ENCODE measurements around the gene GRK6. TPM values are rescaled to one million over a fixed set of nuclear protein-coding genes. Genes with fewer than 3 reads are reported as not detected.

The GRK6 gene
- total RNA-seq, 1 experiment from 2014 or later: 75.2 TPM

- Mint-ChIP-seq H3K4me1 (peaks cover 18 to 29% of the 10 kb centered on the region in 2 experiments), H3K9me3 (no peaks in the 10 kb centered on the region), H3K4me3 (peak overlapping the region; percentile 77 to 85), H3K27me3 (ENCODE audit: low read depth) (peaks cover 5% of the 10 kb centered on the region; the same call in 1 of the 2 replicates), H3K36me3 (ENCODE audit: insufficient read depth in 1 of 3, low read depth in 3 of 3) (peaks cover 2 to 22% (median 20%) of the 10 kb centered on the region in 3 experiments; a peak in 6 of 7 replicates), H3K27ac (no peak overlapping the region)
- no peak overlapping the region for H3K18ac ChIP-seq (ENCODE audit: insufficient read length, low read depth, low read length)
- H4K91ac ChIP-seq (ENCODE audit: insufficient read length, low read depth, low read length): no peak overlapping the region
- no peak overlapping the region for H4K5ac ChIP-seq (ENCODE audit: insufficient read length, low read depth, low read length)
- peak overlapping the region; percentile 71 for H3K9ac ChIP-seq (ENCODE audit: extremely low read depth, insufficient read length, low read length)
- peaks cover 2% of the 10 kb centered on the region for H4K20me1 ChIP-seq (ENCODE audit: control insufficient read depth, insufficient read depth, insufficient read length)
- H2BK120ac ChIP-seq (ENCODE audit: low read depth, low read length, poor library complexity, severe bottlenecking): no peak overlapping the region
- no peak overlapping the region for H3K56ac ChIP-seq (ENCODE audit: insufficient read length, low read depth, low read length)
- no peak overlapping the region for H2BK15ac ChIP-seq (ENCODE audit: low read depth, low read length)
- WGBS (ENCODE audit: extremely low coverage, insufficient read length, low lambda C conversion rate): no CpG with 5 or more reads among the region's 11 CpGs
- H3K4ac ChIP-seq (ENCODE audit: low read depth, low read length): no peak overlapping the region
- no peak overlapping the region for H2BK5ac ChIP-seq (ENCODE audit: insufficient read length, low read length)
- no peak overlapping the region for H2AFZ ChIP-seq (ENCODE audit: low read length)
- no peaks in the 10 kb centered on the region for H3K9me3 ChIP-seq (ENCODE audit: control insufficient read depth, low read depth, low read length)
- H3K27ac ChIP-seq (ENCODE audit: insufficient read length, low read depth, low read length): no peak overlapping the region
- H3T11ph ChIP-seq (ENCODE audit: low read length): no peak overlapping the region
- DNase-seq: no peak
- H3K23ac ChIP-seq (ENCODE audit: insufficient read length, low read depth, low read length): no peak overlapping the region
- H2BK12ac ChIP-seq (ENCODE audit: insufficient read length, low read depth, low read length): no peak overlapping the region
- H3K27me3 ChIP-seq (ENCODE audit: insufficient read depth, low read length): no peaks in the 10 kb centered on the region
- no peak overlapping the region for H2BK20ac ChIP-seq (ENCODE audit: low read depth, low read length, poor library complexity, severe bottlenecking)
- no peaks in the 10 kb centered on the region for H3K79me1 ChIP-seq (ENCODE audit: insufficient read depth, low read depth, low read length, poor library complexity, severe bottlenecking)
- H3K79me2 ChIP-seq (ENCODE audit: insufficient read depth, low read length): no peaks in the 10 kb centered on the region; the same call in 1 of the 2 replicates
- no peak overlapping the region for H2AK5ac ChIP-seq (ENCODE audit: insufficient read length, low read length)
- H3K4me2 ChIP-seq (ENCODE audit: insufficient read depth, insufficient read length, low read length): peak overlapping the region; percentile 70
- no peak overlapping the region for H4K8ac ChIP-seq (replicated peaks; ENCODE audit: insufficient read length, low read depth, low read length)
- H3K23me2 ChIP-seq (ENCODE audit: insufficient read length, low read depth, low read length, poor library complexity, severe bottlenecking): peaks cover 4% of the 10 kb centered on the region
- H3K14ac ChIP-seq (ENCODE audit: insufficient read depth, low read length): no peak overlapping the region
- no peak for TF ChIP-seq CTCF (conservative IDR thresholded peaks at IDR 0.05)
- H3K4me1 ChIP-seq (ENCODE audit: insufficient read depth, low read length): no peaks in the 10 kb centered on the region; the same call in 1 of the 2 replicates
These were observed 1.6 kb downstream of the GRK6 start for GRCh38 chr5:177427919-177428573.
